ENCODE data around the gene SRCIN1. TPM values are rescaled to one million over a fixed set of nuclear protein-coding genes. Genes with fewer than 3 reads are reported as not detected.

Gene SRCIN1
- total RNA-seq, 1 donor from 2014 or later = 6.6 TPM

DNA sequence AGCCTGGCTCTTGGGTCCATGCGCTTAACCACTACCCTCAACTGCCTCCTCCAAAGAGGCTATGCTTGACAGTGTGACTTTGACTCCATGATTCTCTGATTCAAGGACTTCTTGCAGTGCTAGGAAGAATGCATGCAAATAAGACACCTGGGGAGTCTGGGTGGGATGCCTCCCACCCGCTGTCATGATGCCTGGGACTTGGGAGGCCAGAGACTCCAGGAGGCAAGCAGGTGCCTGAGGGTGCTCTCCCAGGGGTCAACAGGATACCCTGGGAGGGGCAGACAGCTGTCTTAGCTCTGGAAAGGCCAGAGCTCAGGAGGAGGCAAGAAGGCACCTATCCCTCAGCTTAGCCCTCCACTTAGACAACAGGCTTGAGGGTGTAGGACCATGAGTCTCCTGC, 38.4 kb downstream of the SRCIN1 start:
- DNase-seq = no peak
- Histone ChIP-seq H3K4me3 (no peak overlapping the region), H3K27me3 (ENCODE audit: low read depth) (peaks cover 85% of the 10 kb centered on the region), H3K9me3 (no peaks in the 10 kb centered on the region), H3K27ac (no peak overlapping the region), H3K4me1 (peaks cover 8% of the 10 kb centered on the region), H3K36me3 (no peaks in the 10 kb centered on the region)
- TF ChIP-seq, protein P1, sequence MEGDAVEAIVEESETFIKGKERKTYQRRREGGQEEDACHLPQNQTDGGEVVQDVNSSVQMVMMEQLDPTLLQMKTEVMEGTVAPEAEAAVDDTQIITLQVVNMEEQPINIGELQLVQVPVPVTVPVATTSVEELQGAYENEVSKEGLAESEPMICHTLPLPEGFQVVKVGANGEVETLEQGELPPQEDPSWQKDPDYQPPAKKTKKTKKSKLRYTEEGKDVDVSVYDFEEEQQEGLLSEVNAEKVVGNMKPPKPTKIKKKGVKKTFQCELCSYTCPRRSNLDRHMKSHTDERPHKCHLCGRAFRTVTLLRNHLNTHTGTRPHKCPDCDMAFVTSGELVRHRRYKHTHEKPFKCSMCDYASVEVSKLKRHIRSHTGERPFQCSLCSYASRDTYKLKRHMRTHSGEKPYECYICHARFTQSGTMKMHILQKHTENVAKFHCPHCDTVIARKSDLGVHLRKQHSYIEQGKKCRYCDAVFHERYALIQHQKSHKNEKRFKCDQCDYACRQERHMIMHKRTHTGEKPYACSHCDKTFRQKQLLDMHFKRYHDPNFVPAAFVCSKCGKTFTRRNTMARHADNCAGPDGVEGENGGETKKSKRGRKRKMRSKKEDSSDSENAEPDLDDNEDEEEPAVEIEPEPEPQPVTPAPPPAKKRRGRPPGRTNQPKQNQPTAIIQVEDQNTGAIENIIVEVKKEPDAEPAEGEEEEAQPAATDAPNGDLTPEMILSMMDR (IDR thresholded peaks at IDR 0.05) = no peak
- intact Hi-C loops (cut with DNase I) = no loop called here
- no peak for ATAC-seq

DNA sequence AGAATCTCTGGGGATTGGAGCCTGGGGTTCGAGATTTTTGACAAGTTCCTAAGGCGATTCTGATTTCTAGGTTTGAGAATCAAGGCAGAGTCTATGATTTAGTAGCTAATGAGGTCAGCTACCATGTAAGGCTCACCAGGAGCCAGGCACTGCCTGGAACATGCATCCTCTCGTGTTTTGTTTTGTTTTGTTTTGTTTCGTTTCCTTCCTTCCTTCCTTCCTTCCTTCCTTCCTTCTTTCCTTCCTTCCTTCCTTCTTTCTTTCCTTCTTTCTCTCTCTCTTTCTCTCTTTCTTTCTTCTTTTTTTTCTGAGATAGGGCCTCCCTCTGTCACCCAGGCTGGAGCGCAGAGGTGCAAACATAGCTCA, 39.1 kb downstream of the SRCIN1 start:
- intact Hi-C loops (cut with DNase I) = no loop called here
- no peak for DNase-seq
- H3K27me3 ChIP-seq (ENCODE audit: low read depth) = peaks cover 85% of the 10 kb centered on the region
- H3K36me3 ChIP-seq = no peaks in the 10 kb centered on the region
- peaks cover under 1% of the 10 kb centered on the region for H3K4me1 ChIP-seq
- ATAC-seq = no peak
- H3K4me3 ChIP-seq = no peak overlapping the region
- no peak overlapping the region for H3K27ac ChIP-seq
- no peaks in the 10 kb centered on the region for H3K9me3 ChIP-seq
- TF ChIP-seq, protein P1 (IDR thresholded peaks at IDR 0.05) = no peak

DNA sequence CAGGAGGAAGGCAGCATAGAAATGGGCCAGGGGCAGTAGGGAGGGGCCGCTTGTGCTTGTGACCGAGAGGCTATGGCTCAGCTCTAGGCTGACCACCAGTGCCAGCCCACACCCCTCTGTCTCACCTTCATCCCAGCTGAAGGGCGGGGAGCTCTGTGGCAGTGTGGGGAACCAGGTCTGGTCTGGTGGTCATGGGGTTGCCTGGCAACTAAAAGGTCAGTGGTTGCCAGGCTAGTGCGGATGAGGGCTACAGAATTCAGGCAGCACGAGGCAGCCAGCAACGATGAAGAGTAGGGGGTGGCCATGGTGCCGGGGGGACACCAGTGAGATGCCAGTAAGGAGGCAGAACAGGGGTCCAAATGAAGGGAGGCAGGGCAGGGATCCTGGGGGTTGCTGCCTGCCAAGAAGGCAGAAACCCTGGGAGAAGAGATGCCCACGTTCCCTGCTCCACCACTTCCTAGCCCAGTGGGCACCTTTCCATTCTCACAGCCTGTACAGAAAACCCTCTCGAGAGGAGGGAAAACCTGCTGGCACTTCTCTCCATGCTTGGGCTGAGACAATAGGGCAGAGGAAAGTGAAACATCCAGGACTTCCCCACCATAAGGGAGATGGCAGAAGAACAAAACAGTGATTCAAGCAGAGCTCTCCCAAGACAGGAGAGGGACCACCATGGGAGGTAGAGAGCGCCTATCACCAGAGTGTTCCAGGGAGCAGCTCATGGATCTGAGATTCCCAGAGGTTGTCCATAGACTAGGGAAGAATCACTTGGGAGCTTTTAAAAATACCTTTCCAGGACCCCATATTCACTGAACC, 39.7 kb downstream of the SRCIN1 start:
- H3K9me3 ChIP-seq = no peaks in the 10 kb centered on the region
- intact Hi-C loops (cut with DNase I) = no loop called here

DNA sequence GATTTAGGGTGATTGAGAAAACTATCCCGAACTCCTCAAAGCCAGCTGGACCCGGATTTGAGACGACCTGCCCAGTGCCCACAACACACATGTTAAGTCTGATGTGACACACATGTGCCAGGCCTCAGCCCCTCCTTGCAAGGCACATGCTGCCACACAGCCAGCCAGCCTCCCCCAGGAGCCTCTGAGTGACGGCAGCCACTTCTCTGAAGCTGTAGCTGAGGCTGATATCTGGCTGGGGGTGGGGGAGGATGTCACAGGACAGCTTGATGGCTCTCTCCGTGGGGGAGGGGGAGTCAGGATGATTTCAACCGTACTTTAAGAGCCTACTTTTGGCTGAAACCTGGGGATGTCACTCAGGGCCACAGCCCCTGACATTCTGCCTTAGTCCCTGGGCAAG, 40.9 kb downstream of the SRCIN1 start:
- ATAC-seq (no peak), DNase-seq (no peak)
- no peaks in the 10 kb centered on the region for H3K9me3 ChIP-seq
- H3K27me3 ChIP-seq (ENCODE audit: low read depth) = peaks cover 86% of the 10 kb centered on the region
- H3K36me3 ChIP-seq = no peaks in the 10 kb centered on the region
- intact Hi-C loops (cut with DNase I) = no loop called here
- H3K4me3 ChIP-seq = no peak overlapping the region
- TF ChIP-seq, protein P1 (IDR thresholded peaks at IDR 0.05) = no peak
- H3K27ac ChIP-seq = no peak overlapping the region
- peaks cover 10% of the 10 kb centered on the region for H3K4me1 ChIP-seq

More for the DNA sequence above, 39.7 kb downstream of the SRCIN1 start:
- Histone ChIP-seq H3K27me3 (ENCODE audit: low read depth) (peaks cover 86% of the 10 kb centered on the region), H3K4me3 (no peak overlapping the region), H3K4me1 (no peaks in the 10 kb centered on the region), H3K36me3 (no peaks in the 10 kb centered on the region), H3K27ac (no peak overlapping the region)
- TF ChIP-seq, protein P1 (IDR thresholded peaks at IDR 0.05) = no peak
- DNase-seq (no peak), ATAC-seq (no peak)

DNA sequence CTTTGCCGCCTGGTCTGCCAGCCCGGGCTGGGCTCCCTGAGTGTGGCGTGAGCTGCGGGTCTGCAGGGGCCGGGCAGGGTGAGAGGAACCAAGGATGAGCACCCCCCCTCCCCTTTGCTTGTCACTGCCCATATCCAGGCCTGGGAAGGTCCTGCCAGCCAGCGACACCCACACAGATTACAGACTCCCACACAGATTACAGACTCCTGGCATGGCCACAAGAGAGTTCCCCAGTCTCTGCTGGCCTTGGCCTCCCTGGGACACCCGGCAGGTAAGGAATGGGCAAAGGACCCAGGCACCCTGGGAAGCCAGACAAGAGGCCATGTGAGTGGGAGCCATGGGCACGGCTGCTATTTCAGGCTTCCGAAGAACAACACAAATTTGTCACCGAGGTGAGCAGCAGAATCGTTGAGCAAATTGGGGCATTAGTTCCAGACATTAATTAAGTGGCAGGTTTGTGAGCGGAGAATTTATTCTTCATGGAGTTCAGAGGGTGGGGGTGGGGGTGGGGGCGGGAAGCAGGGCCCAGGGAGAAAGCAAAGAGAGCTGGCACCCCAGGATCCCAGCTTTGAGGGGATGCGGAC, 41.4 kb downstream of the SRCIN1 start:
- H3K9me3 ChIP-seq = no peaks in the 10 kb centered on the region
- DNase-seq (no peak), ATAC-seq (no peak)
- intact Hi-C loops (cut with DNase I) = no loop called here
- H3K4me3 ChIP-seq = no peak overlapping the region
- TF ChIP-seq, protein P1 (IDR thresholded peaks at IDR 0.05) = no peak
- H3K27ac ChIP-seq = no peak overlapping the region
- H3K4me1 ChIP-seq = peaks cover 15% of the 10 kb centered on the region
- peaks cover 83% of the 10 kb centered on the region for H3K27me3 ChIP-seq (ENCODE audit: low read depth)
- H3K36me3 ChIP-seq = no peaks in the 10 kb centered on the region
